ENCODE results near the gene ZC3H11A.

ZC3H11A gene

DNA sequence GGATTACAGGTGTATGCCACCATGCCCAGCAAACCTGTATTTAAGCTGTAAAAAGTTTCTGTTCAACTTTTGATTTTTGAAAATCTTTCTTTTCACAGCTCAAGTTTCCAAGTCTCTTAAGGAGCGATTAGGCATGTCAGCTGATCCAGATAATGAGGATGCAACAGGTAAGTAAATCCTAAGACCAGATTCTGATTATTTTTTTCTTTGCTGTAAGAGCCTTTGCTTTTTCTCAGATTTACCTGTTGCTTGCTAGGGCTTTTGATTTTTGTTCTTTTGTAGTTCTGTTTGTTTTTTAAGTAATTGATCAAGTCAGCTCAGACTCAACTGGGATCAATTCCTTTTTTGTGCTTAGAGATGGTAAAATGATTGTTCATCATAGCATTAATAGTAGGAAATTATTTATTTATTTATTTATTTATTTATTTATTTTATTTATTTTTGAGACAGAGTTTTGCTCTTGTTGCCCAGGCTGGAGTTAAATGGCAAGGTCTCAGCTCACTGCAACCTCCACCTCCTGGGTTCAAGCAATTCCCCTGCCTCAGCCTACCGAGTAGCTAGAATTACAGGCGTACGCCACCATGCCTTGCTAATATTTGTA lies 44.9 kb downstream of the ZC3H11A start:
- DNase-seq (ENCODE audit: low read depth in 1 of 2, low spot score in 1 of 2) = no peak

DNA sequence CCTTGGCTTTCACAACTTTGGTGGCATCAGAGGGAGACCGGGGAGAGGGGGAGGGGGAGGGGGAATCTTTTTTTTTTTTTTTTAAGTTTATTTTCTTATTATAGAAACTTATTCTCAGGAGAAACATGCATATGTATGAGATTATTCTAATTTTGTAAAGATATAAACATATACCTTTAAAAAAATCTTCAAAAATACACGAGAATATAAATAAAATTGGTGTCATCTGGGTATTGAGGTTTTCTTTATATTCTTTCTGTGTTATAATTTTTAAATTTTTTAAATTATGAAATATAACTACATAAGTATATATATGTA lies 47.1 kb downstream of the ZC3H11A start:
- no peak for DNase-seq (ENCODE audit: low read depth in 1 of 2, low spot score in 1 of 2)

DNA sequence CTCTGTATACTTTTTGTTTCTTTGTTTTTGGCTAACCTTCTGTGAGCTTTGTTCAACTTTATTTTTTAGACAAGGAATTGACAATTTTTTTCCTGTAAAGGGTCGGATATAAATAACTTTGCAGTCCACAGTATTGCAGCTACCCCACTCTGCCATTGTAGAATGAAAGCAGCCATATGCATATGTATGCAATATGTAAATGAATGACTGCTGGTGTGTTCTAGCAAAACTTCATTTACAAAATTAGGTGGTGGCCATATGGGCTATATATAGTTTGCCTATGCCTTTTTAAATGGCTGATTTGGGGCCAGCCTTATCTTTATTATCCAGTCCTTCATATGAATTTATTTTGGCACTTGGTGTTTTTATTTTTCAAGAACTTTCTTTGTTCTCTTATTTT lies 48.0 kb downstream of the ZC3H11A start:
- DNase-seq (ENCODE audit: low read depth in 1 of 2, low spot score in 1 of 2) = no peak
